Activated naive CD4-positive, alpha-beta T cell (primary cell): Measurements from ENCODE around the gene MYO5A.
"Not testable (repeated sequence)": the region's sequence is repeated elsewhere in the genome, so short reads cannot be mapped to it uniquely, and the experiment has no call there.

ENCODE experiments used
- DNase-seq, 4 experiments: peaks; one replicate each; lab custom pipeline; 2025; lab: John Stamatoyannopoulos, UW

The MYO5A gene

GRCh38 chr15:52505151-52505550 lies 23.5 kb downstream of the MYO5A start:
- DNase-seq = no peak

GRCh38 chr15:52503788-52504496 lies 24.7 kb downstream of the MYO5A start:
- DNase-seq = no peak

GRCh38 chr15:52502608-52503007 lies 26.1 kb downstream of the MYO5A start:
- no peak for DNase-seq

GRCh38 chr15:52499506-52499905 lies 29.2 kb downstream of the MYO5A start:
- DNase-seq = no peak

DNA sequence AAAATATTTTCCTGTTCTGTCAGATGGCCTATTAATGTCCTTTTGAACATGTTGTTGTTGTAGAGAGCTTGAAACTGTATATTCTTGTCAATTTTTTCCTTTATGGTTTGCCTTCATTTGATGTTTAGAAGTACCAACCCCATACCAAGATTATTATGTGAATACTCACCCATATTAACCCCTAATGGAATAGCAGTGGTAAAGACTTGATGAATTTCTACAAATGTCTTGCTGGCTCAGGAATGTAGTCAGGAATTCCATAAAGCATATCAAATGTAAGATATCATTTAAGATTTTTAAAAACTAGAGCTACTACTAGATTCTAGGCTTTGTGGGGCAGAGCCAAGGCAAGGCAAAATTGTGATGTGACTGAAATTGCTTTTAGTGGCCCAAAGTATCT lies 30.0 kb downstream of the MYO5A start:
- no peak for DNase-seq

GRCh38 chr15:52496776-52497470 lies 31.8 kb downstream of the MYO5A start:
- no peak for DNase-seq

DNA sequence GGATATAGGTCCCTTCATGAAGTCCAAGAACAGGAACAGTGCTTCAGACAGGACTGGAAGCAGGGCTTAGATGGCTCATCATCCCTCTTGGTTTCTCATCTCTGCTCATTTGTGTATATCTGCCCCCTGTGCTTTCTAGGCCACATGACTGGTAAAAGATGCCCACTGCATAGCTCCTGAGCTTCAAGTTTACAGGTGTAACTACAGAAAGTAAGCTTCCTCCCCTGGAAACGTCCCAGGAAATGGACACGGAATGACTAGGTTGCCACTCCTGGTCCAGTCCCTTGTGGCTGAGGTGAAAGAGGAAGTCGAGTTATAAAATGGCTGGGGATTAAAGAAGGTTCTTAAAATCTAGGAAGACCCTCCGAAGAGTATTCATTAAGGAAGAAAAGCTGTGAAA lies 32.5 kb downstream of the MYO5A start:
- DNase-seq = no peak

DNA sequence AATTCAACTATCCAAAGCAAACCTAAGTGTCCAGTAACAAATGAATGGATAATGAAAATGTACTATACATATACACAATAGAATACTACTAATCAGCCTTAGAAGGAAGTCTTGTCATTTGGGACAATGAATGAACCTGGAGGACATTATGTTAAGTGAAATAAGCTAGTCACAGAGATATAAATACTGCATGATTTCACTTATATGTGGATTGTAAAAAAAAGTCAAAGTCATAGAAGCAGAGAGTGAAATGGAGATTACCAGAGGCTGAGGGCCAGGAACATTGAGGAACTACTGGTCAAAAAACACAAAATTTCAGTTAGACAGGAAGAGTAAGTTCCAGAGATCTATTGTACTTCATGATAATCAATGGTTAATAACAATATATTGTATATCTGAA lies 33.6 kb downstream of the MYO5A start:
- no peak for DNase-seq

DNA sequence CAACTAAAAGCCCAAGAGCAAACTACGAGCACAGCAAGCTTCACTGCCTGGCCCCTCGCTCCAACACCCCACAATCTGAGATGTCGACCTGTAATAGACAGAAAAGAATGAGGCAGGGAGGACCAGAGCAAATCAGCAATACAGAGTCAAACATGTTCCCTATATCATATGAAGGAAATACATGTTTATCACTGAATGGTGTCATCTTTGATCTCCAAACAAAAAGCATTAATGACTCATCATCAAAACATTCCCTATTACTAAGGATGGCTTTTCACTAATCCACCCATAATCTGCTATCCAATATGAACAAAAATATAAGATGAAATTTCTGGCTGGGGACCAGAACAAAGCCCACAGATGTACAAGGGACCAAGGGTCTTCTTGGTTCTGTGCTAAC lies 34.7 kb downstream of the MYO5A start:
- no peak for DNase-seq

DNA sequence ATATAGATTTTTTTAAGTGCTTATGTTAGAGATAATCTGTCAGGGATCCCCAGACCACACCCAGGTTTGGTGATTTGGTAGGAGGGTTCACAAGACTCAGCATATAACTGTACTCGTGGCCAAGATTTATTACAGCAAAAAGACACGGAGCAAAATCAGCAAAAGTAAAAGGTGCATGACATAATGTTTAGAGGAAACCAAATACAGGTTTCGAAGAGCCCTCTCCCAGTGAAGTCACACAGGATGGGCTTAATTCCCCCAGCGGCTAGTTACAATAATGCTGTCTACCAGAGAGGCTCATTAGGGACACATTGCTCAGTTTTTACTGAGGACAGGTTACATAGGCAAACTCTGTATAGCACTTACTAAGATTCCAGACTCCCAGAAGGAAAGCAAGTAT lies 36.5 kb downstream of the MYO5A start:
- no peak for DNase-seq

GRCh38 chr15:52491472-52491871 lies 37.2 kb downstream of the MYO5A start:
- no peak for DNase-seq

DNA sequence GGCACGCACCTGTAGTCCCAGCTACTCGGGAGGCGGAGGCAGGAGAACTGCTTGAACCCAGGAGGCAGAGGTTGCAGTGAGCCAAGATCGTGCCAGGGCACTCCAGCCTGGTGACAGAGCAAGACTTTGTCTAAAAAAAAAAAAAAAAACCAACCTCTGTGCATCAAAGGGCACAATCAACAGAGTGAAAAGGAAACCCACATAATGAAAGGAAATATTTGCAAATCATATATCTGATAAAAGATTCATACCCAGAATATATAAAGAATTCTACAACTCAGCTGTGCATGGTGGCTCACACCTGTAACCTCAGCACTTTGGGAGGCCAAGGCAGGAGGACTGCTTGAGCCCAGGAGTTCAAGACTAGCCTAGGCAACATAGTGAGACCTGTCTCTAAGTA lies 39.2 kb downstream of the MYO5A start:
- not testable (repeated sequence) for DNase-seq

GRCh38 chr15:52488830-52489229 lies 39.9 kb downstream of the MYO5A start:
- DNase-seq = no peak

GRCh38 chr15:52486003-52486996 lies 42.4 kb downstream of the MYO5A start:
- DNase-seq = no peak

DNA sequence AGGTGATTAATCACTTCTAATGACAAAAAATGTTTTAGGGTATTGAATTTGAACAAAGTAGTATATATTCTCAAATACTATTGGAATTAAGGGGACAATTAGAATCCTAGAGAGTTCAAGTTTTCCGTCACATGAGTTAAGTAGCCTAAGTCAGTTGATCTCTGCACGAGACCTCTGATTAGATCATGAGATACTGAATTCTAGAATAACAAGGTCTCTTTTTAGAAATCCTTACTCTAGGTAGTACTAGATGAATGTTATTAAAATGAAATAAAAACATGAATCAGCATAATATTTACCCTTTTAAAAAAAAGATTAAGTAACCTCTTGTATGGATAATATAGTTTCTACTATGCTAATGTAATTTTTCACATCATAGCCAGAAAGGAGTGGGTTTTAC lies 43.4 kb downstream of the MYO5A start:
- no peak for DNase-seq

DNA sequence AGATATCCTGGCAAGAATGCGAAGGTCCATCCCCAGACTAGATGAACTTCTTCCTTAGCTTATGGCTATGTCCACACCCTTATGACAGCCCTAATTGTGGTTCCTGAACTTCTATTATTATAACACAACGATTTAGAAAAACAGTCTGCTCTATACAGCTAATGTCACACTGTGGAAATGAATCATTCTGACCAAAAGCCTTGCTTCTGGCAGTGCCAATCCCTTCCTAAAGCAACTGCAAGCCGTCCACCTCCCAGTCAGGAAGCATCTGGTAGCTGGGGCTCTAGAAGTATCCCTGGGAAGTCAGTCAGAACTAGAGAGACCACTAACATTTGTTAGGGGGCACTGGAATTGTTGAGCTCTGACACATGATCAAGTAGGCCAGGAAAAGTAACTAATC lies 45.0 kb downstream of the MYO5A start:
- no peak for DNase-seq

DNA sequence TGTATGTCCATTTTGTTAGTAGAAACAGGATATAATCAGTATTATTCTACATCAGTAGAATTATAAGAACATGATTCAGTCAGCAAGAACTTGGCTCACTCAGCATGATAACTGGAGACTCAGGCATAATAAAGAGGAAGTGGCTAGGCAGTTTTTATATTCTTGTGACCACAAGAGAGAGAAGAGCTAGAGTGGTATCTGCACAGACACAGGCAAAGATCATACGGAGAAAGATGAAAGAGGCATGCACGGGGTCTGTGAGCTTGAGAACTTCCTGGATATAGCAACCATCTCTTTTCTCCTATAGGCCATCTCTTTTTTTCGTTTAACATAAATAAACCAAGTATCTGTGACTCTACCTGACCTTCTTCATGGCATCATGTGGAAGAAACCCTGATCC lies 46.8 kb downstream of the MYO5A start:
- DNase-seq = peak in 2 of 4 experiments; percentile 7 to 10

DNA sequence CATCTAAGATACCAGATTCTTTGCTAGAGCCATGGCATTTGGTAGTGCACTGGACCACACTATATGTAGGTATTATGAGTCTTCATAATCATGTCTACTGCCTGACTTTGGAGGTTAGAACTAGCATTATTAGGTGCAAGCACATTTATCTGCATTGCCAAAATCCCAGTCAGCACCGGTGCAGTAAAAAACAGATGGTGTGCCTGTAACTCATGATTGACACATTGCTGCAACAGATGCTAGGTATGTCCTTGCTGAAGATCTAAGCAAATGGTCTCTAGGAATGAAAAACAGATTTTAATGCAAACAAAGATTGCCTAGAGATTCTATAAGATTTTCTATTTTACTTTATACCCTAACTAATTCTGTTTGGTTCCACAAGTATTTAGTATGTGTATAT lies 47.7 kb downstream of the MYO5A start:
- no peak for DNase-seq

- DNase-seq = no peak
Observed at GRCh38 chr15:52466716-52467115, 62.0 kb downstream of the MYO5A start.

DNA sequence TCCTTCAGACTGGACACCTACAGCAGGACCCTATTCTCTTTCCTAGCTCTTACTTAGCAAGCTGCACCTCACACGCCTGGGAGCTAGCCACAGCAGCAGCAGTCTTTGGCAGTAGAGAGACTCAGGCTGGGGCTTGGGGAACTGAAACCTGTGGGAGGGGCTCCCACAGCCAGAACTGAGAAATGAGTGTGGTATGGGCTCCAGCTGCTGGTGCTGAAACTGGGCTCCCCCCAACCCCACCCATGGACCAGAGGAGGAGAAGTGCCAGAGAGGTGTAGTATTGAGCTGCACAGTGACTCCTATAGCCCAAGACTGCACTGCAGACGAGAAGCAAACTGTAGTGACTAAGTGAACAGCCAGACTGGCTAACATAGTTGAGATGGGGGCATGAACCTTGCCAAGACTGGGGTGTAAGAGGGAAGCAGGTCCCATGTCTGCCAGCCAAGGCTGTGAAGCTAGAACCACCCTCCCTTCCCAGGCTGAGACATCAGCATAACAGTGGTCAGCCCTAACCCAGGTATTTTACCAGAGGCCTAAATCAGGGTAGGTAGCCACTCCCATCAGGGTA lies 62.5 kb downstream of the MYO5A start:
- DNase-seq = no peak

DNA sequence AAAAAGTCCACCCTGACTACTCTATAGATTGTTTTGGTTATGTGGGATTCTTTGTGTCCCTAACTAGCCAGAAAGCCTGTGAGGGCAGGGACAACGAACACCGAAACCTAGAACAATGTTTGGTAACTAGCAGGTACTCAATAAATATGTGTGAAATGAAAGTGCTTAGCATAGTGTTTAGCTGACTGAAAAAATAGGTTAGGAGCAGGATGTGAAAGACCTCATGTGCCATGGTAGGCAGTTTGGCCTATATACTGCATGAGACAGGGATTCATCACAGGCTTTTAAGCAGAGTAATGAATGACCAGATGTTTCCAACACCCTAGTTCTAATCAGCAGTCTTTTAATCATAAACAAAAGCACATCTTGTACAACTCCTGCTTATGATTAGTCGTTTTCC lies 64.2 kb downstream of the MYO5A start:
- no peak for DNase-seq

- DNase-seq = no peak
Observed at GRCh38 chr15:52464040-52464439, 64.6 kb downstream of the MYO5A start.
